T-helper 2 cell treated with Interferon-gamma antibody and Interleukin-4, amounts not matched to agents 5 μg/mL and 100 μg/mL, for 36 hours (primary cell): ENCODE data around the gene MYO6.
"Not testable (repeated sequence)": the region's sequence is repeated elsewhere in the genome, so short reads cannot be mapped to it uniquely, and the experiment has no call there.

Experiments used
- DNase-seq: peaks from one replicate; pipeline ENCODE4 v3.0.0; 2021; ENCODE audit warnings: low spot score
- H3K27ac Mint-ChIP-seq: one replicate; pipeline ENCODE4 v1.8.0; 2021; ENCODE audit warnings: mild to moderate bottlenecking, mixed read lengths
- H3K27me3 Mint-ChIP-seq: one replicate; pipeline ENCODE4 v1.8.0; 2021; ENCODE audit warnings: low read depth, mixed read lengths
- H3K36me3 Mint-ChIP-seq: one replicate; pipeline ENCODE4 v1.8.0; 2021; ENCODE audit warnings: low read depth, mixed read lengths
- H3K4me1 Mint-ChIP-seq: one replicate; pipeline ENCODE4 v1.8.0; 2021; ENCODE audit warnings: low read depth, mixed read lengths
- H3K4me3 Mint-ChIP-seq: one replicate; pipeline ENCODE4 v1.8.0; 2022; ENCODE audit warnings: mild to moderate bottlenecking, moderate library complexity, mixed read lengths
- H3K9me3 Mint-ChIP-seq: one replicate; pipeline ENCODE4 v1.8.0; 2021; ENCODE audit warnings: mixed read lengths

The MYO6 gene

GRCh38 chr6:75900216-75900615 lies 151.2 kb downstream of the MYO6 start:
- H3K9me3 Mint-ChIP-seq, H3K4me3 Mint-ChIP-seq, DNase-seq, H3K27ac Mint-ChIP-seq, H3K4me1 Mint-ChIP-seq, H3K27me3 Mint-ChIP-seq, H3K36me3 Mint-ChIP-seq: not testable (repeated sequence)

- not testable (repeated sequence) for H3K27ac Mint-ChIP-seq, H3K36me3 Mint-ChIP-seq, H3K4me3 Mint-ChIP-seq, DNase-seq, H3K4me1 Mint-ChIP-seq, H3K27me3 Mint-ChIP-seq, H3K9me3 Mint-ChIP-seq
These were observed 156.1 kb downstream of the MYO6 start for GRCh38 chr6:75905129-75905528.

DNA sequence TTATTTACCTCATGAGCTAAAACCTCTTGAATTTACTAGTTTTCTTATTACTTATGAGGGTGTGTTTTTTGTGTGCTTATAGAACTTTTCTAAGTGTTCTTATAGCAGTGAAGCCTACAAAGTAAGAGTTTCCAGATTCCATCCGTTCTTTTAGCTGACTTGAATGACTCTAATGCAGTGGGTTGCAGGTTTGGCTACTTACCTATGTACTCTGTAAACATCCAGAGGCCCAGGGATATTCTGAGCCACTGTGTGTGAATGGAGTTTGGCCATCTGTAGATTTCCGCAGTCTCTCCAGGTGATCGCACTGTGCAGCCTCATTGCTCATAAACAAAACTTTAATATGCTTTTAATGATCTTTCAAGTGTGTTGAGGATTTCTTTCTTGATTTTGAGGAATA lies 157.8 kb downstream of the MYO6 start:
- Mint-ChIP-seq H3K4me1 (no peaks in the 10 kb centered on the region), H3K27ac (no peak overlapping the region), H3K4me3 (no peak overlapping the region), H3K9me3 (no peaks in the 10 kb centered on the region), H3K36me3 (no peaks in the 10 kb centered on the region), H3K27me3 (peaks cover 1% of the 10 kb centered on the region)
- no peak for DNase-seq

- H3K27ac Mint-ChIP-seq: no peak overlapping the region
- H3K9me3 Mint-ChIP-seq: no peaks in the 10 kb centered on the region
- H3K4me3 Mint-ChIP-seq: no peak overlapping the region
- DNase-seq: no peak
- peaks cover 1% of the 10 kb centered on the region for H3K27me3 Mint-ChIP-seq
- H3K36me3 Mint-ChIP-seq: no peaks in the 10 kb centered on the region
- no peaks in the 10 kb centered on the region for H3K4me1 Mint-ChIP-seq
These were observed 158.4 kb downstream of the MYO6 start for GRCh38 chr6:75907444-75907843.

GRCh38 chr6:75913040-75913439 lies 164.0 kb downstream of the MYO6 start:
- Mint-ChIP-seq H3K27ac (no peak overlapping the region), H3K4me3 (no peak overlapping the region), H3K27me3 (peaks cover 1% of the 10 kb centered on the region), H3K4me1 (no peaks in the 10 kb centered on the region), H3K9me3 (no peaks in the 10 kb centered on the region), H3K36me3 (no peaks in the 10 kb centered on the region)
- DNase-seq: no peak

DNA sequence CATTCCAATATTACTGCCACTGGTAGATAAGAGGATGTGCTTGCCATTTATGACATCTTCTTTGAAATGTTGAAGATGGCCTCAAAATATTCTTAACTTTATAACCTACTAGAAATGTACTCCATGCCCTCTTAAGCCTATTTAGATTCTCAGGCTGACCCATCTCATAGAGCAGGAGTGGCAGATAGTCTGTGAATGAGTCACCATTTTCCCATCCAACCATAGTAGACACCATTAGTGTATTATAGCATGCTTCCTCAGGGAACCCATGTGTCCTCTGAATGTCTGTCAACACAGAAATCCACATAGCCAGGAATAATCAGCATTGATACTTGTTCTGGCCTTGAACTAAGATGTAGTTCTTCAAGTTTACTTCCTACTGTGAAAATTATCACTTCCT lies 173.2 kb downstream of the MYO6 start:
- H3K27ac Mint-ChIP-seq: no peak overlapping the region
- no peaks in the 10 kb centered on the region for H3K27me3 Mint-ChIP-seq
- H3K36me3 Mint-ChIP-seq: no peaks in the 10 kb centered on the region
- no peaks in the 10 kb centered on the region for H3K4me1 Mint-ChIP-seq
- no peaks in the 10 kb centered on the region for H3K9me3 Mint-ChIP-seq
- no peak for DNase-seq
- H3K4me3 Mint-ChIP-seq: no peak overlapping the region

DNA sequence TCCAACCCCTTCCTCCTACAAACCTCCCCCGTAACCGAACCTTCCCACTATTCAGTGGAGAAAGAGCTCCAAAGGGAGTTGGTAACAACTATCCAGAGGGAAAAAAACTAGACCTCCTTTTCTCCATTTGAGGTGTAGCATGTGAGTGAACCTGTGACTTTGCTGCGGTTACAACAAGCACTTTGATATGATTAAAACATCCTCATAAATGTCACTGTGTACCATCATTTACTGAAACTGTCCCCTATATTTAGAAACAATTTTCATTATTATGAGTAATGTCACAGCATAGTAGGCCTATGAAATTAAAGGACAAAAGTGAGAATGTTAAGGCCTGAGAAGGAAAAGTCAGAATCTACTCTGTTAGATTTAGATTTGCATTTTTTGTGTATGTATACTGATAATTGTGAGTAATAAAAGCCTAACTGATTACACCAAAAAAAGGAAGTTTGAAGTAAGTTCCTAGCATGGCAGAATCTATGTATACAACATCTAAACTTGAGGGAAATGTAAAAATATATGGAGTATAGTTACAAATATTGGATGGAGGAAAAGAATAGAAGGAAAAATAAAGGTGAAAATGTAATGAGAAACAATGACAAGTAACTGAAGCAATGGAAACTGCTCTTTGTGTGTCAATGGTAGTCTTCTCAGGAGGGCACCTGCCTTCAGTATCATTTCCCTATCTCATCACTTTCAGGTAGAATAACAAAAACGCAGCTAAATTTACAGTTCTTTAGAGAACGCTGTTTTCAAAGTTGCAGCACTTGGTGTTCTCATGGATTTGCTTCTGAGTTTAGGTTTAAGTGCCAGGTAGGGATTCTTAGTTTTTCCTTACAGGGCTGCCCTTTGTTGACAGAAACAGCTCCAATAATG lies 177.5 kb downstream of the MYO6 start:
- no peak overlapping the region for H3K4me3 Mint-ChIP-seq
- no peaks in the 10 kb centered on the region for H3K36me3 Mint-ChIP-seq
- H3K27me3 Mint-ChIP-seq: no peaks in the 10 kb centered on the region
- DNase-seq: no peak
- no peak overlapping the region for H3K27ac Mint-ChIP-seq
- H3K4me1 Mint-ChIP-seq: no peaks in the 10 kb centered on the region
- H3K9me3 Mint-ChIP-seq: no peaks in the 10 kb centered on the region

GRCh38 chr6:75931011-75931680 lies 182.1 kb downstream of the MYO6 start:
- peaks cover 6% of the 10 kb centered on the region for H3K4me1 Mint-ChIP-seq
- no peak overlapping the region for H3K27ac Mint-ChIP-seq
- no peaks in the 10 kb centered on the region for H3K9me3 Mint-ChIP-seq
- no peak for DNase-seq
- no peaks in the 10 kb centered on the region for H3K36me3 Mint-ChIP-seq
- peaks cover 12% of the 10 kb centered on the region for H3K27me3 Mint-ChIP-seq
- no peak overlapping the region for H3K4me3 Mint-ChIP-seq

GRCh38 chr6:75932067-75932466 lies 183.0 kb downstream of the MYO6 start:
- H3K36me3 Mint-ChIP-seq: no peaks in the 10 kb centered on the region
- no peak overlapping the region for H3K4me3 Mint-ChIP-seq
- no peak overlapping the region for H3K27ac Mint-ChIP-seq
- H3K9me3 Mint-ChIP-seq: no peaks in the 10 kb centered on the region
- H3K27me3 Mint-ChIP-seq: peaks cover 16% of the 10 kb centered on the region
- no peak for DNase-seq
- H3K4me1 Mint-ChIP-seq: peaks cover 6% of the 10 kb centered on the region

DNA sequence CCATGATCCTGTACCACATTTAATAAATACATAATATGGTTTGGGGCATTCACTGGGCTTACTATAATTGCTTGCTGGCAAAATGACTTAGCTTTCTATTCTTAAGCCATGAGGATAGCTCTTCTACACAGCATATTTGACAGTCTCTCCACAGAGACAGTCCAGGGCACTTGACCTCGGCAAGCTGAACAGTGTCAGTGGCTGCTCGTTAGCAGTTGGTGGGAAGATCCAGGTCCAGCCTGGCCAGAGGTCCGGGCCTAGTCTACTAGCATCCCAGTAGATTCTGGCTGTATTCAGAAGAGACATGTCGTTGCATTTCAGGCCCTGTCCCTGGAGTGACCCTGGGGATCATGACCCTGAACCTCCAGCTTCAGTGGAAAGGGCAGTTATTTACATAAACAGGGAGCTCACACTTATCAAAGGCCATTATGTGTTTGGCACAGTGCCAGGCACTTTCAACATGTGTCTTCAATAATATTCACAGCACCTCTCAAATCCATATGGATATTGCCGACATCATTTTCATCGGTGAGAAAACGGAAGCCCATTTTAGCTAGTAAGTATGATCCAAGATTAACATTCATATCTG lies 184.4 kb downstream of the MYO6 start:
- peaks cover 6% of the 10 kb centered on the region for H3K4me1 Mint-ChIP-seq
- H3K9me3 Mint-ChIP-seq: no peaks in the 10 kb centered on the region
- no peak overlapping the region for H3K4me3 Mint-ChIP-seq
- no peak for DNase-seq
- H3K27ac Mint-ChIP-seq: no peak overlapping the region
- peaks cover 16% of the 10 kb centered on the region for H3K27me3 Mint-ChIP-seq
- no peaks in the 10 kb centered on the region for H3K36me3 Mint-ChIP-seq

GRCh38 chr6:75934643-75935472 lies 185.8 kb downstream of the MYO6 start:
- Mint-ChIP-seq H3K9me3 (no peaks in the 10 kb centered on the region), H3K4me1 (peaks cover 6% of the 10 kb centered on the region), H3K36me3 (no peaks in the 10 kb centered on the region), H3K27ac (no peak overlapping the region), H3K4me3 (no peak overlapping the region), H3K27me3 (peaks cover 16% of the 10 kb centered on the region)
- DNase-seq: peak; percentile 6

GRCh38 chr6:75935473-75935793 lies 186.4 kb downstream of the MYO6 start:
- no peak overlapping the region for H3K4me3 Mint-ChIP-seq
- no peaks in the 10 kb centered on the region for H3K9me3 Mint-ChIP-seq
- H3K27me3 Mint-ChIP-seq: peaks cover 16% of the 10 kb centered on the region
- H3K36me3 Mint-ChIP-seq: no peaks in the 10 kb centered on the region
- no peak overlapping the region for H3K27ac Mint-ChIP-seq
- no peak for DNase-seq
- H3K4me1 Mint-ChIP-seq: peaks cover 6% of the 10 kb centered on the region

DNA sequence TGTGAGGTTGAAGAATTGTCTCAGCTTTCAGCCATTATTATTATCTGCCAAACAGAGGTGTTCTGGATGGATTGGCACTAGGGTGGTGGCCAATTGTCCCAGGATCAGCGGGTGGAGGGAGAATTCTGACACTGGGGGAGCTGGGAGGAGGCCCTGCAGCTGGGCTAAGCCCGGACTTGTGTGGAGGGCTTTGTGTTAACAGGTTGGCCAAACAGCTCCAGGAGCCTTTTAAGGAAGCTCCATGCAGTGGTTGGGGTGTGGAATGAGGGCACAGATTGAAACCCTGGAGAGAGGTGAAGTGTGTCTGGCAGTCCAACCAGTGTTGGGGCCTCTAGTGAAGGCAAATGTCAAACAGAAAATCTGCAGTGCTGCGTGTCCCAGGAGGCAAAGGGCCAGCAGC lies 187.6 kb downstream of the MYO6 start:
- Mint-ChIP-seq H3K27me3 (peaks cover 16% of the 10 kb centered on the region), H3K4me3 (no peak overlapping the region), H3K4me1 (peaks cover 6% of the 10 kb centered on the region), H3K27ac (no peak overlapping the region), H3K36me3 (no peaks in the 10 kb centered on the region), H3K9me3 (no peaks in the 10 kb centered on the region)
- DNase-seq: no peak

GRCh38 chr6:75937846-75938245 lies 188.8 kb downstream of the MYO6 start:
- Mint-ChIP-seq H3K27ac (no peak overlapping the region), H3K4me1 (peaks cover 6% of the 10 kb centered on the region), H3K27me3 (peaks cover 16% of the 10 kb centered on the region), H3K9me3 (no peaks in the 10 kb centered on the region), H3K36me3 (no peaks in the 10 kb centered on the region), H3K4me3 (no peak overlapping the region)
- DNase-seq: no peak
